ENCODE results near the gene SAXO2. TPM values are rescaled to one million over a fixed set of nuclear protein-coding genes. Genes with fewer than 3 reads are reported as not detected.
"Not testable (repeated sequence)": the region's sequence is repeated elsewhere in the genome, so short reads cannot be mapped to it uniquely, and the experiment has no call there.

The SAXO2 gene
- total RNA-seq, 4 donors from 2014 or later, result 0.81 to 2.4 (median 1.4) TPM; not detected in 1

- H3K27ac ChIP-seq, result no peak overlapping the region
- H3K27me3 ChIP-seq, result no peaks in the 10 kb centered on the region
- H3K4me1 ChIP-seq, result no peaks in the 10 kb centered on the region
- no peak overlapping the region for H3K4me3 ChIP-seq (replicated peaks in 1 of 3)
- intact Hi-C loops (cut with DNase I), result no loop called here
- TF ChIP-seq POLR2A (IDR thresholded peaks at IDR 0.05), result no peak
- TF ChIP-seq CTCF (IDR thresholded peaks at IDR 0.05), result no peak
- DNase-seq, result no peak
- H3K9me3 ChIP-seq, result no peaks in the 10 kb centered on the region
- no peaks in the 10 kb centered on the region for H3K36me3 ChIP-seq
- WGBS, 2 donors, result 72 to 81% methylated on average over 6 to 9 of the region's 9 CpGs
Measured at GRCh38 chr15:82314769-82315518, 52.3 kb downstream of the SAXO2 start.

- Histone ChIP-seq H3K27me3 (no peaks in the 10 kb centered on the region), H3K4me1 (no peaks in the 10 kb centered on the region), H3K9me3 (no peaks in the 10 kb centered on the region), H3K36me3 (no peaks in the 10 kb centered on the region), H3K4me3 (replicated peaks in 1 of 3) (no peak overlapping the region), H3K27ac (no peak overlapping the region)
- intact Hi-C loops (cut with DNase I), result no loop called here
- WGBS, 2 donors, result 80 to 92% methylated on average over 11 of the region's 24 CpGs
- DNase-seq, result no peak
- TF ChIP-seq POLR2A (IDR thresholded peaks at IDR 0.05) (no peak), CTCF (IDR thresholded peaks at IDR 0.05) (no peak)
Measured at GRCh38 chr15:82315519-82316246, 53.1 kb downstream of the SAXO2 start.

- 79 to 83% methylated on average over 15 of the region's 23 CpGs for WGBS, 2 donors
- DNase-seq; H3K9me3 ChIP-seq; intact Hi-C loops (cut with DNase I); H3K27ac ChIP-seq; H3K4me3 ChIP-seq (replicated peaks in 1 of 3); H3K36me3 ChIP-seq; H3K4me1 ChIP-seq; H3K27me3 ChIP-seq: not testable (repeated sequence)
Measured at GRCh38 chr15:82316247-82317090, 53.9 kb downstream of the SAXO2 start.

- H3K27me3 ChIP-seq, result no peaks in the 10 kb centered on the region
- intact Hi-C loops (cut with DNase I), result no loop called here
- no peak overlapping the region for H3K27ac ChIP-seq
- no peaks in the 10 kb centered on the region for H3K36me3 ChIP-seq
- TF ChIP-seq POLR2A (IDR thresholded peaks at IDR 0.05) (no peak), CTCF (IDR thresholded peaks at IDR 0.05) (no peak)
- DNase-seq, result no peak
- H3K4me3 ChIP-seq (replicated peaks in 1 of 3), result no peak overlapping the region
- no peaks in the 10 kb centered on the region for H3K4me1 ChIP-seq
- 75 to 84% methylated on average over 6 to 12 of the region's 12 CpGs for WGBS, 2 donors
- no peaks in the 10 kb centered on the region for H3K9me3 ChIP-seq
Measured at GRCh38 chr15:82317091-82317489, 54.5 kb downstream of the SAXO2 start.

- H3K27ac ChIP-seq; H3K36me3 ChIP-seq; DNase-seq; H3K4me3 ChIP-seq (replicated peaks in 1 of 3); H3K4me1 ChIP-seq; H3K27me3 ChIP-seq; H3K9me3 ChIP-seq; intact Hi-C loops (cut with DNase I): not testable (repeated sequence)
- WGBS, 2 donors, result 73 to 87% methylated on average over 3 to 6 of the region's 7 CpGs
Measured at GRCh38 chr15:82317516-82317915, 54.9 kb downstream of the SAXO2 start.

- H3K4me3 ChIP-seq (replicated peaks in 1 of 3); H3K27me3 ChIP-seq; intact Hi-C loops (cut with DNase I); H3K36me3 ChIP-seq; H3K4me1 ChIP-seq; DNase-seq; H3K9me3 ChIP-seq; H3K27ac ChIP-seq: not testable (repeated sequence)
- WGBS, 2 donors, result 92% methylated on average over 2 of the region's 8 CpGs; no CpG with 5 or more reads in 1 of the 2 donors
Measured at GRCh38 chr15:82318281-82318680, 55.7 kb downstream of the SAXO2 start.

- H3K27me3 ChIP-seq; H3K4me3 ChIP-seq (replicated peaks in 1 of 3); H3K9me3 ChIP-seq; DNase-seq; intact Hi-C loops (cut with DNase I); H3K36me3 ChIP-seq; H3K27ac ChIP-seq; H3K4me1 ChIP-seq: not testable (repeated sequence)
- 69 to 85% methylated on average over 4 to 10 of the region's 19 CpGs for WGBS, 2 donors
Measured at GRCh38 chr15:82319522-82320278, 57.1 kb downstream of the SAXO2 start.

GRCh38 chr15:82320861-82321260, 58.2 kb downstream of the SAXO2 start:
- H3K27me3 ChIP-seq; H3K36me3 ChIP-seq; H3K4me3 ChIP-seq (replicated peaks in 1 of 3); H3K9me3 ChIP-seq; DNase-seq; H3K4me1 ChIP-seq; intact Hi-C loops (cut with DNase I); H3K27ac ChIP-seq: not testable (repeated sequence)
- WGBS, 2 donors, result no CpG with 5 or more reads among the region's 6 CpGs
